ENCODE measurements around the gene ANKHD1.
A peak's percentile ranks its signal among the peaks of the same experiment; 100 is the strongest.

ANKHD1 gene

DNA sequence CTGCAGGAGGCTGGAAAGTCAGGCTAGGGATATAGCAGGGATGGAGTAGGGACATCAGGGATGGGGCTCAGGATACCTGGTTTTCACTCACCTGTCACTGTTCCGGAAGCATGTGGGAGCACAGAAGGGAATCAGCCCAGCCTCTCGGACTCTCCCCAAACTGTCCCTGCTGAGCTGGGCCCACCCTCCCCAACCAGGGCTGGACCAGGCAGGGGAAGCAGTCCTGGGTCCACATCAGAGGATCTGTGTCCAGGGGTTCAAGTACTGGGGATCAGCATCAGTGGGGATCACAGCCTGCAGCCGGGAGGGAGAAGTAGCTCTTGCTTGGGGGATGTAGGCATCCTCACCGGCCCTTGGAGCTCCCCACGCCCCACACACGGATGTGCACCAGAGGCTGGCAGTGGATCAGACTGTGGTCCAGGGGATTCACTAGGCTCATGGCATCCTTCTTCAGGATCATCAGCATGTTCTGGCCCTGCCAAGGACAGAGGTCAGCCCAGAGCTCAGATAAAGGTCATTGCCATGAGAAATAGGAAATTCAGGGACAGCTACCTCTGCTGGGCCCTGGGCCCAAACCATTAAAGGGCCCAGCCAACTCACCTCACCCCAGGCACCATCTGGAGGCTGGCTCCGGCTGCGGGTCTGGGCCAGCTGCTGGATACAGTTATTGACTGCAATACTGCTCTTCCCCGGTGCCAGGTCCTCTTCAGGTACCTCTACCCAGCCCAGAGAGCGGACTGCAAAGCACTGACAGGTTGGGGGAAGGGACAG is 160.3 kb downstream of the ANKHD1 start:
- Histone ChIP-seq H3K36me3 (ENCODE audit: control insufficient read depth, insufficient read depth, low read length) (no peaks in the 10 kb centered on the region), H3K9me3 (ENCODE audit: control insufficient read depth, low read length) (no peaks in the 10 kb centered on the region), H3K9ac (ENCODE audit: low read length) (no peak overlapping the region), H3K4me3 (ENCODE audit: low read length) (no peak overlapping the region), H3K4me1 (ENCODE audit: control insufficient read depth, insufficient read depth, low read length) (peaks cover 22% of the 10 kb centered on the region), H3K27me3 (ENCODE audit: control insufficient read depth, insufficient read depth, low read length) (no peaks in the 10 kb centered on the region)

DNA sequence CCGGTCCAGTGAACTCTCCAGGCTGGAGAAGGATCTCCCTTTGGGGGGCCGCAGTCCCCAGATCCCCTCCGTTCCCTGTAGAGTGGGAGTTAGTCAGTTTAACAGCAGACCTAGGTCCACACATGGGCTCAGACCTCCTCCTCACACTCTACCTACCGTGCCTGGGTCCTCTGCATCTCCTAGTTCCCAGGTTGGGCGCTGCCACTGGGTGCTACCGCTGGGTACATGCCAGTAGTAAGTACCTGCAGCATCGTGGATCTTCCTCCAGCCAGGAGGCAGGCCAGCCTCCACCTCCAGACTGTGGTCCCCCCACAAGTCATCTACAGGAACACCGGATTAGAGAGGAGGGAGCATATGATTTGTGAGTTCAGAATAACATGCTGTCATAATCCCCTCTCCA is 162.0 kb downstream of the ANKHD1 start:
- Histone ChIP-seq H3K27me3 (ENCODE audit: control insufficient read depth, insufficient read depth, low read length) (no peaks in the 10 kb centered on the region), H3K4me3 (ENCODE audit: low read length) (peak overlapping the region; percentile 28), H3K9me3 (ENCODE audit: control insufficient read depth, low read length) (no peaks in the 10 kb centered on the region), H3K36me3 (ENCODE audit: control insufficient read depth, insufficient read depth, low read length) (no peaks in the 10 kb centered on the region), H3K9ac (ENCODE audit: low read length) (peak overlapping the region; percentile 69), H3K4me1 (ENCODE audit: control insufficient read depth, insufficient read depth, low read length) (peaks cover 17% of the 10 kb centered on the region)

DNA sequence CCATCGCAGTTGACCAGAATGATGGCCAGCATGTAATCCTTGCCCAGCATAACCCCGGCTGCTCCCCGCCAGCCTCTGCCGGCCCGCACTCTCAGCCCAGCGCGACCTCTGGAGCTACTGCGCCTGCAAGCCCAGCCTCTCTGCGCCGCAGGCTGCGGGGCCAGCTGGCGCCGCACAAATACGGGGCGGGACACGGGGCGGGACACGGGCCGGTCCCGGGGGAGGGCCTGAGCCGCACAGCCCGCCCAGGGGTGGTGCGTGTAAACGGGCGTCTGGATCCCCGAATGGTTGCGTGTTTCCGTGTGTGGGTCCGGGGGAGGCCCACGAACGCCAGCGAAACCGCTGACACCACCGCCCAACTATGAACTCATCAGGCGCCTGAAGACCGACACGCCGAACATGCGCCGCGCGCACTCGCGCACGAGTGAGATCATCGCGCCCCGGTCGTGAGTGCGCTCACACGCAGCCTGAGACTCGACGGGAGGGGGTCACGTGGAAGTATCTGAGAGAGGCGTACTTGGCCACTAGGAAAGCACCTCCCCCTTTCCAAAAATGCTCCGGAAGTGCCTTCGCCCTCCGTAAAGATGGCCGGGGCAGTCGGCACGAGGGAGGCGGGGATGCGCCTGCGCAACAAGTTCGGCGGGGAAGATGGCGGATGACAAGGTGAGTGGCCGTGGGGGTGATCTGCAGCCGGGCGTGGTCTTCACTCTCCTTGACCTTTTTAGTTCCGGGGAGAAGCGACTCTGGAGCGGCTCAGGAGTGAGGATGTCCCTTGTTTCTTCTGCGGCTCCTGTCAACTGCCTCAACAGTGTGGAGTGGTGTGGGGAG is 162.8 kb downstream of the ANKHD1 start, which contains the start of the genes APBB3 and SLC35A4:
TSS of gene APBB3 (minus strand) at position 403 of the 828 bp plus-strand sequence. CDS start at position 50, 353 bp downstream.
TSS of gene SLC35A4 (plus strand) at position 633 of the 828 bp plus-strand sequence. CDS start 2,342 bp downstream, outside the sequence.
- Histone ChIP-seq H3K27me3 (ENCODE audit: control insufficient read depth, insufficient read depth, low read length) (no peaks in the 10 kb centered on the region), H3K36me3 (ENCODE audit: control insufficient read depth, insufficient read depth, low read length) (no peaks in the 10 kb centered on the region), H3K9ac (ENCODE audit: low read length) (peak within 1 kb of the TSS; percentile 69), H3K4me3 (ENCODE audit: low read length) (peak within 1 kb of the TSS; percentile 28), H3K4me1 (ENCODE audit: control insufficient read depth, insufficient read depth, low read length) (peaks cover 21% of the 10 kb centered on the region), H3K9me3 (ENCODE audit: control insufficient read depth, low read length) (no peaks in the 10 kb centered on the region)

DNA sequence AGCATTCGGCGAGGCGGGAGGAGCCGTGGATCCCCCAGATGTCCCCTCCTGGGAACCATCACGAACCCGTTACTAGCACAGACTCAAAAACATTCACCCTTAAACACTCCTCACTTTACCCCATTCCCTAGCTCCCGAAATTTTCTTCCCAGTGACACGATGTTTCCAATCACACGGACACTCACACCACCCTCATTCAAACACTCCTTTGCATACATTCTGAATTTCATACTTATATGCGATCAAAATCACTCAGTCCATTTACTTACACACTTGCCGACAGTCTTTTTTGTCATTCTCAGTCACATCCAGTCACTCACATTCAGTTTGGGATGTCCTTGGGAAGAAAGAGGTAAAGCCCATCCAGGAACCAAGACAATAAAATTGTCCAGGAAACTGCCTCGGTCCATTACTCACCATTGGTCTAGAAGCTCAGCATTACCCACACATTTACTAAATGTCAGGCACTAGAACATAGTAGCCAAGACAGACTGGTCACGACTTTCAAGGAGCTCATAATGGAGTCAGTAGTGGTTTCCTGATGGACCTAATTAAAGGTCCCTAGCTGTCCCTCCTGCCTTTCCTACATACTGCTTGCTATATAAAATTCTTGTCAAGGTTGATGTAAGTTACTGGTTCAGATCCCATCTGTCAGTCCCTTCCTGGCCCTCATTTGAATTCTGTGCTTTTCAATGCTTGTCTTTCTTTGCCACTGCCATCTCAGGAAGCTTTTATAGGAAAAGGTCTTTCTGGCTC is 163.6 kb downstream of the ANKHD1 start:
- Histone ChIP-seq H3K9me3 (ENCODE audit: control insufficient read depth, low read length) (no peaks in the 10 kb centered on the region), H3K4me3 (ENCODE audit: low read length) (peak overlapping the region; percentile 28), H3K9ac (ENCODE audit: low read length) (peak overlapping the region; percentile 69), H3K4me1 (ENCODE audit: control insufficient read depth, insufficient read depth, low read length) (peaks cover 21% of the 10 kb centered on the region), H3K27me3 (ENCODE audit: control insufficient read depth, insufficient read depth, low read length) (no peaks in the 10 kb centered on the region), H3K36me3 (ENCODE audit: control insufficient read depth, insufficient read depth, low read length) (no peaks in the 10 kb centered on the region)

DNA sequence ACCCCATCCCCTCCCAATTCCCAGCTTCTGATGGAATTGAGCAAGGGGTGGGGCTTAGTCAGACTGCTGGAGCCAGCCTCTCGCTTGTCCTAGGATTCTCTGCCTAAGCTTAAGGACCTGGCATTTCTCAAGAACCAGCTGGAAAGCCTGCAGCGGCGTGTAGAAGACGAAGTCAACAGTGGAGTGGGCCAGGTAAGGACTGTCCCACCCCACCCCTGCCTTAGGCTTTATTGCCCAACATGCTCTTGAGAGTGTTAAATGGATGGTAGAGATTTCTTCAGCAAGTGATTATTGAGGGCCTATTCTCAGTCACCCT is 164.1 kb downstream of the ANKHD1 start:
- Histone ChIP-seq H3K9ac (ENCODE audit: low read length) (peak overlapping the region; percentile 69), H3K27me3 (ENCODE audit: control insufficient read depth, insufficient read depth, low read length) (no peaks in the 10 kb centered on the region), H3K9me3 (ENCODE audit: control insufficient read depth, low read length) (no peaks in the 10 kb centered on the region), H3K36me3 (ENCODE audit: control insufficient read depth, insufficient read depth, low read length) (no peaks in the 10 kb centered on the region), H3K4me3 (ENCODE audit: low read length) (peak overlapping the region; percentile 28), H3K4me1 (ENCODE audit: control insufficient read depth, insufficient read depth, low read length) (peaks cover 21% of the 10 kb centered on the region)

DNA sequence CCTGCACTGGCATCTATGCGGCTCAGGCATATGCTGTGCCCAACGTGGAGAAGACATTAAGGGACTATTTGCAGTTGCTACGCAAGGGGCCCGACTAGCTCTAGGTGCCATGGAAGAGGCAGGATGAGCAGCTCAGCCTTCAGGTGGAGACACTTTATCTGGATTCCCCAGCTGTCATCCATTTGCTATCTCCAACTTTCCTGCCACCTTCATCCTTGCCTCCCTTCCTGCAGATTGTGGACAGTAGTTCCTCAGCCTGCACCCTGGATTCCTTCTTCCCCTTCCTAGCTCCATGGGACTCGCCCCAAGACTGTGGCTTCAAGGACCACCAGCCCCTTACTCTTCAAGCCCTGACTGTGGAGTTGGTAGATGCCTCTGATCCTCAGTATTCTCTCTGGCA is 165.0 kb downstream of the ANKHD1 start:
- Histone ChIP-seq H3K27me3 (ENCODE audit: control insufficient read depth, insufficient read depth, low read length) (no peaks in the 10 kb centered on the region), H3K9me3 (ENCODE audit: control insufficient read depth, low read length) (no peaks in the 10 kb centered on the region), H3K4me1 (ENCODE audit: control insufficient read depth, insufficient read depth, low read length) (peaks cover 21% of the 10 kb centered on the region), H3K4me3 (ENCODE audit: low read length) (no peak overlapping the region), H3K36me3 (ENCODE audit: control insufficient read depth, insufficient read depth, low read length) (no peaks in the 10 kb centered on the region), H3K9ac (ENCODE audit: low read length) (no peak overlapping the region)

DNA sequence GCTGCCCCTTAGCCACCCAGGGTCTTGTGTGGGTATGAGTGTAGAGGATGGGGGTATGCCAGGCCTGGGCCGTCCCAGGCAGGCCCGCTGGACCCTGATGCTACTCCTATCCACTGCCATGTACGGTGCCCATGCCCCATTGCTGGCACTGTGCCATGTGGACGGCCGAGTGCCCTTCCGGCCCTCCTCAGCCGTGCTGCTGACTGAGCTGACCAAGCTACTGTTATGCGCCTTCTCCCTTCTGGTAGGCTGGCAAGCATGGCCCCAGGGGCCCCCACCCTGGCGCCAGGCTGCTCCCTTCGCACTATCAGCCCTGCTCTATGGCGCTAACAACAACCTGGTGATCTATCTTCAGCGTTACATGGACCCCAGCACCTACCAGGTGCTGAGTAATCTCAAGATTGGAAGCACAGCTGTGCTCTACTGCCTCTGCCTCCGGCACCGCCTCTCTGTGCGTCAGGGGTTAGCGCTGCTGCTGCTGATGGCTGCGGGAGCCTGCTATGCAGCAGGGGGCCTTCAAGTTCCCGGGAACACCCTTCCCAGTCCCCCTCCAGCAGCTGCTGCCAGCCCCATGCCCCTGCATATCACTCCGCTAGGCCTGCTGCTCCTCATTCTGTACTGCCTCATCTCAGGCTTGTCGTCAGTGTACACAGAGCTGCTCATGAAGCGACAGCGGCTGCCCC is 165.6 kb downstream of the ANKHD1 start:
- no peaks in the 10 kb centered on the region for H3K36me3 ChIP-seq (ENCODE audit: control insufficient read depth, insufficient read depth, low read length)
- peaks cover 21% of the 10 kb centered on the region for H3K4me1 ChIP-seq (ENCODE audit: control insufficient read depth, insufficient read depth, low read length)
- H3K9ac ChIP-seq (ENCODE audit: low read length) = no peak overlapping the region
- H3K9me3 ChIP-seq (ENCODE audit: control insufficient read depth, low read length) = no peaks in the 10 kb centered on the region
- no peak overlapping the region for H3K4me3 ChIP-seq (ENCODE audit: low read length)
- H3K27me3 ChIP-seq (ENCODE audit: control insufficient read depth, insufficient read depth, low read length) = no peaks in the 10 kb centered on the region

DNA sequence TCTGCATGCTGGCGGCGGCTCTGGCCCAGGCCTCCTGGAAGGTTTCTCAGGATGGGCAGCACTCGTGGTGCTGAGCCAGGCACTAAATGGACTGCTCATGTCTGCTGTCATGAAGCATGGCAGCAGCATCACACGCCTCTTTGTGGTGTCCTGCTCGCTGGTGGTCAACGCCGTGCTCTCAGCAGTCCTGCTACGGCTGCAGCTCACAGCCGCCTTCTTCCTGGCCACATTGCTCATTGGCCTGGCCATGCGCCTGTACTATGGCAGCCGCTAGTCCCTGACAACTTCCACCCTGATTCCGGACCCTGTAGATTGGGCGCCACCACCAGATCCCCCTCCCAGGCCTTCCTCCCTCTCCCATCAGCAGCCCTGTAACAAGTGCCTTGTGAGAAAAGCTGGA is 166.2 kb downstream of the ANKHD1 start:
- Histone ChIP-seq H3K27me3 (ENCODE audit: control insufficient read depth, insufficient read depth, low read length) (no peaks in the 10 kb centered on the region), H3K9me3 (ENCODE audit: control insufficient read depth, low read length) (no peaks in the 10 kb centered on the region), H3K36me3 (ENCODE audit: control insufficient read depth, insufficient read depth, low read length) (no peaks in the 10 kb centered on the region), H3K4me1 (ENCODE audit: control insufficient read depth, insufficient read depth, low read length) (peaks cover 21% of the 10 kb centered on the region), H3K4me3 (ENCODE audit: low read length) (no peak overlapping the region), H3K9ac (ENCODE audit: low read length) (no peak overlapping the region)

DNA sequence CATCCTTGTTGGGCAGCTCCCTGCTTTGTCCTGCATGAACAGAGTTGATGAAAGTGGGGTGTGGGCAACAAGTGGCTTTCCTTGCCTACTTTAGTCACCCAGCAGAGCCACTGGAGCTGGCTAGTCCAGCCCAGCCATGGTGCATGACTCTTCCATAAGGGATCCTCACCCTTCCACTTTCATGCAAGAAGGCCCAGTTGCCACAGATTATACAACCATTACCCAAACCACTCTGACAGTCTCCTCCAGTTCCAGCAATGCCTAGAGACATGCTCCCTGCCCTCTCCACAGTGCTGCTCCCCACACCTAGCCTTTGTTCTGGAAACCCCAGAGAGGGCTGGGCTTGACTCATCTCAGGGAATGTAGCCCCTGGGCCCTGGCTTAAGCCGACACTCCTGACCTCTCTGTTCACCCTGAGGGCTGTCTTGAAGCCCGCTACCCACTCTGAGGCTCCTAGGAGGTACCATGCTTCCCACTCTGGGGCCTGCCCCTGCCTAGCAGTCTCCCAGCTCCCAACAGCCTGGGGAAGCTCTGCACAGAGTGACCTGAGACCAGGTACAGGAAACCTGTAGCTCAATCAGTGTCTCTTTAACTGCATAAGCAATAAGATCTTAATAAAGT is 166.9 kb downstream of the ANKHD1 start:
- H3K36me3 ChIP-seq (ENCODE audit: control insufficient read depth, insufficient read depth, low read length) = no peaks in the 10 kb centered on the region
- no peak overlapping the region for H3K9ac ChIP-seq (ENCODE audit: low read length)
- no peaks in the 10 kb centered on the region for H3K27me3 ChIP-seq (ENCODE audit: control insufficient read depth, insufficient read depth, low read length)
- H3K4me3 ChIP-seq (ENCODE audit: low read length) = no peak overlapping the region
- no peaks in the 10 kb centered on the region for H3K9me3 ChIP-seq (ENCODE audit: control insufficient read depth, low read length)
- peaks cover 18% of the 10 kb centered on the region for H3K4me1 ChIP-seq (ENCODE audit: control insufficient read depth, insufficient read depth, low read length)

DNA sequence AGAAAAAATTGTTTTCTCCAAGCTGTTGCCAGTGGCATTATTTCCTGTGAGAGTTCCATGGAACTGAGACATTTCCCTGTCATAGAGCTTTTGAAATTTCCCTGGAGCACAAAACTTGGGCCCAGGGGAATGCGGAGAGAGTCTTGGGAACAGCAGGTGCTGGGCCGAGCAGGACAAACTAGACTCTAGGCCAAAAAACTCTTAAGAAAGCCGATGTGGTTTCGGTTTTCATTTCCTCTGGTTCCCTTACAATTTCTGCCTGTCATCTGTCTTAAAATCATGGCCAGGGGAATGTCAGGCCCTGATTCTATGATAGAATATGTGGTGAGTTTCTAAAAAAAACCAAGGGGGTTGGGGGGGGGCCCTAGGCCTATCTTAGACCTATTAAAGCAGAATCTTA is 167.6 kb downstream of the ANKHD1 start:
- Histone ChIP-seq H3K9ac (ENCODE audit: low read length) (no peak overlapping the region), H3K4me1 (ENCODE audit: control insufficient read depth, insufficient read depth, low read length) (peaks cover 14% of the 10 kb centered on the region), H3K4me3 (ENCODE audit: low read length) (no peak overlapping the region), H3K27me3 (ENCODE audit: control insufficient read depth, insufficient read depth, low read length) (no peaks in the 10 kb centered on the region), H3K9me3 (ENCODE audit: control insufficient read depth, low read length) (no peaks in the 10 kb centered on the region), H3K36me3 (ENCODE audit: control insufficient read depth, insufficient read depth, low read length) (no peaks in the 10 kb centered on the region)

DNA sequence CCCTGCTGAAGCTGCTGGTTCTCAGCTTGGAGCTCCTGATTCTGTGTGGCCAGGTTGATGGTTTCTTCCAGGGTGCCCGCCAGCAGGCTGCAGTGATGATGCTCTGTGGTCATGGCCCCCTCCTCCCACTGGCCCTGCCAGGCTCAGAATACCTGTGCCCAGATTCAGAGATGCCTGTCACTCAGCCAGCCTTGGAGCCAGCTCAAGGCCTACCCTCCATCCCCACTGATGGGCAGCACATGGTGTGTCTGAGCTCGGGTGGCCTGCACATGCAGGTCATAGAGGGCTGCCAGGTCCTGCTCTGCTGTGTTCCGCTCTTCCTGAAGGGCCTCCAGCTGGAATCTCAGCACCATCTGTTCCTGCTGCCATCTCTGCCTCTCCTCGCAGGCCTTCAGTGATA is 168.4 kb downstream of the ANKHD1 start:
- Histone ChIP-seq H3K9me3 (ENCODE audit: control insufficient read depth, low read length) (no peaks in the 10 kb centered on the region), H3K36me3 (ENCODE audit: control insufficient read depth, insufficient read depth, low read length) (no peaks in the 10 kb centered on the region), H3K4me1 (ENCODE audit: control insufficient read depth, insufficient read depth, low read length) (peaks cover 14% of the 10 kb centered on the region), H3K9ac (ENCODE audit: low read length) (no peak overlapping the region), H3K27me3 (ENCODE audit: control insufficient read depth, insufficient read depth, low read length) (no peaks in the 10 kb centered on the region), H3K4me3 (ENCODE audit: low read length) (no peak overlapping the region)

Data from mucosa of stomach (tissue), 1 donor.